Fibroblast of mammary gland (primary cell): Measurements from ENCODE around the gene SHANK3.
A peak's percentile ranks its signal among the peaks of the same experiment; 100 is the strongest.

Experiments used
- DNase-seq: peaks from one replicate; pipeline ENCODE4 v3.0.0-alpha.2; 2010; ENCODE audit warnings: low read depth
- H3K4me3 ChIP-seq: 2 replicates; pipeline ENCODE4 v1.5.1; 2011; ENCODE audit warnings: low read depth, mild to moderate bottlenecking, low read length, moderate library complexity; ENCODE audit not compliant: control insufficient read depth
- CTCF ChIP-seq: conservative IDR thresholded peaks from 2 replicates; pipeline ENCODE4 v1.5.1; 2011; ENCODE audit warnings: low read depth, low read length, inconsistent platforms; ENCODE audit not compliant: control insufficient read depth, insufficient read depth

SHANK3 gene

GRCh38 chr22:50683086-50683993, 10.7 kb downstream of the SHANK3 start:
- no peak for DNase-seq
- TF ChIP-seq CTCF = no peak
- H3K4me3 ChIP-seq = no peak overlapping the region

GRCh38 chr22:50683994-50684371, 11.4 kb downstream of the SHANK3 start:
- TF ChIP-seq CTCF = no peak
- DNase-seq = no peak
- H3K4me3 ChIP-seq = no peak overlapping the region

- no peak for TF ChIP-seq CTCF
- no peak overlapping the region for H3K4me3 ChIP-seq
- DNase-seq = no peak
Measured at GRCh38 chr22:50684501-50684900, 11.9 kb downstream of the SHANK3 start.

GRCh38 chr22:50684986-50685385, 12.4 kb downstream of the SHANK3 start:
- peak; percentile 33 for DNase-seq
- H3K4me3 ChIP-seq = no peak overlapping the region
- no peak for TF ChIP-seq CTCF

- H3K4me3 ChIP-seq = no peak overlapping the region
- no peak for DNase-seq
- TF ChIP-seq CTCF = no peak
Measured at GRCh38 chr22:50686794-50687193, 14.2 kb downstream of the SHANK3 start.

- no peak for TF ChIP-seq CTCF
- no peak for DNase-seq
- no peak overlapping the region for H3K4me3 ChIP-seq
Measured at GRCh38 chr22:50687829-50688228, 15.2 kb downstream of the SHANK3 start.
